Measurements from ENCODE around the gene PRSS16.
"Not testable (repeated sequence)": the region's sequence is repeated elsewhere in the genome, so short reads cannot be mapped to it uniquely, and the experiment has no call there.

Gene PRSS16

GRCh38 chr6:27247133-27247836, at the start of gene PRSS16:
TSS of gene PRSS16 (plus strand) at chr6:27247701. CDS start at chr6:27247738, 37 bp downstream.
- DNase-seq (ENCODE audit: low read depth, low spot score), result no peak

GRCh38 chr6:27205375-27206278, 41.9 kb upstream of the PRSS16 start:
- peak; percentile 78 for DNase-seq (ENCODE audit: low read depth, low spot score)

- DNase-seq (ENCODE audit: low read depth, low spot score), result no peak
These were observed 40.7 kb upstream of the PRSS16 start for GRCh38 chr6:27206806-27207205.

GRCh38 chr6:27208042-27208441, 39.5 kb upstream of the PRSS16 start:
- no peak for DNase-seq (ENCODE audit: low read depth, low spot score)

- DNase-seq (ENCODE audit: low read depth, low spot score), result no peak
These were observed 38.3 kb upstream of the PRSS16 start for GRCh38 chr6:27209196-27209595.

DNA sequence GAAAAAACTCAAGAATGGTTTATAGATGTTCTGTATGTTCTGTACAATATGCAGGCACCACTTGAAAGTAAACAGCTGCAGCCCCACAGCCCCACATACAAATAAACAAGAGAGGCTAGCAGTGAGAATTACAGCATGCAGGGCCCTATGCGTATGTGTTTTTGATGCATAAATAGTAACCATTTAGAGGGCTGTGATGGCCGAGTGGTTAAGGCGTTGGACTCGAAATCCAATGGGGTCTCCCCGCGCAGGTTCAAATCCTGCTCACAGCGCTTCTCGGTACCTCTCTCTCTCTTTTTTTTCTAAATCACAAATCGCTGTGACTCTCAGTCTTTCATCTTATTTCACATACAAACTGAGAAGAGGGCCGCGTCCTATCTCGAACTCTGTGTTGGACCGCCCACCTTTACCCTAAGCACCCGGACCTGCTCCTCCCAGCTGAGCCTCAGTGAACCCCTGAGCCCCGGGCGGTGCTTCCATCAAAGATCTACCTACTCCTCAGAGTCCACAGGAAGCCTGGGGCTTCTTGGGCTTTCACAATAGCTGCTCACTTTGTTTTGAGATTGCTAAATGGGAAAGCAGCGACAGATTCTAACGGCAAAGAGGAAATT, 37.7 kb upstream of the PRSS16 start:
- peak; percentile 21 for DNase-seq (ENCODE audit: low read depth, low spot score)

GRCh38 chr6:27213091-27213517, 34.4 kb upstream of the PRSS16 start:
- DNase-seq (ENCODE audit: low read depth, low spot score), result peak; percentile 18

DNA sequence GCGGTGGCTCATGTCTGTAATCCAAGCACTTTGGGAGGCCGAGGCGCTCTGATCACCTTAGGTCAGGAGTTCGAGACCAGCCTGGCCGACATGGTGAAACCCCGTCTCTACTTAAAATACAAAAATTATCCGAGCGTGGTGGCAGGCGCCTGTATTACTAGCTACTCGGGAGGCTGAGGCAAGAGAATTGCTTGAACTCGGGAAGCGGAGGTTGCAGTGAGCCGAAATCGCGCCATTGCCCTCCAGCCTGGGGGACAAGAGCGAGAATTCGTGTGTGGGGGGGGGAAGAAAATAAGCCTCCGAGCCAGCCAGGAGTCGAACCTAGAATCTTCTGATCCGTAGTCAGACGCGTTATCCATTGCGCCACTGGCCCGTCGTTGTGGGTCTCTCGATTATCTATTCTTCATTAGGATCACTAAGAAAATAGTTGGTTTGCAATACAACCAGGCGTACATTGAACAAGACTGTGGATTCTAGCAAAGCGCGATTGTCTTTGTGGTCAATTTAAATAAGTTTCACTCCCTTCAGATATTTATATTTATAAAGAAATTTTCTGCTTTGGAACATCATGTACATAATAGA, 33.9 kb upstream of the PRSS16 start:
- DNase-seq (ENCODE audit: low read depth, low spot score), result peak; percentile 94

DNA sequence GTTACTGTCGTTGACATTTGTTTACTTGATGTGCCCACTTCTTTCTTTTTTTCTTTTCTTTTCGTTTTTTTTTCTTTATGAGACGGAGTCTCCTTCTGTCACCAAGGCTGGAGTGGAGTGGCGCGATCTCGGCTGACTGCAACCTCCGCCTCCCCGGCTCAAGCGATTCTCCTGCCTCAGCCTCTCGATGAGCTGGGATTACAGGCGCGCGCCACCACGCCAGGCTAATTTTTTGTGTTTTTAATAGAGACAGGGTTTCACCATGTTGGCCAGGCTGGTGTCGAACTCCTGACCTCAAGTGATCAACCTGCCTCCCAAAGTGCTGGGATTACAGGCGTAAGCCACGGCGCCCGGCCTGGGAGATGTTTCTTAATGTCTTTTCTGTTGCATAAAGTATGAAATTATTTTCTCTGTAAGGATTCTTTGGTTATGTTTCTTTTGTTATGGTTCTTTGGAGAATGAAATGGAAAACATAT, 33.3 kb upstream of the PRSS16 start:
- DNase-seq (ENCODE audit: low read depth, low spot score), result peak; percentile 63

DNA sequence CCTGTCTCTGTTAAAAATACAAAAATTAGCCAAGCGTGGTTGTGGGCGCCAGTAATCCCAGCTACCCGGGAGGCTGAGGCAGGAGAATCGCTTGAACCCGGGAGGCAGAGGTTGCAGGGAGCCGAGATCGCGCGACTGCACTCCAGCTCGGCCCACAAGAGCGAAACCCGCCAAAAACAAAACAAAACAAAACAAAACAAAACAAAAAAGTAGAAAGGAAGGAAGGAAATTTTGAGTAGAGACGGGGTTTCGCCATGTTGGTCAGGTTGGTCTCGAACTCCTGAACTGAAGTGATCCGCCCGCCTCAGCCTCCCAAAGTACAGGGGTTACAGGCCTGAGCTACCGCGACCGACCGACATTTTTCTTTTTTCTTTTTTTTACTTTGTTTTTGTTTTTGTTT, 30.6 kb upstream of the PRSS16 start:
- DNase-seq (ENCODE audit: low read depth, low spot score), result no peak

DNA sequence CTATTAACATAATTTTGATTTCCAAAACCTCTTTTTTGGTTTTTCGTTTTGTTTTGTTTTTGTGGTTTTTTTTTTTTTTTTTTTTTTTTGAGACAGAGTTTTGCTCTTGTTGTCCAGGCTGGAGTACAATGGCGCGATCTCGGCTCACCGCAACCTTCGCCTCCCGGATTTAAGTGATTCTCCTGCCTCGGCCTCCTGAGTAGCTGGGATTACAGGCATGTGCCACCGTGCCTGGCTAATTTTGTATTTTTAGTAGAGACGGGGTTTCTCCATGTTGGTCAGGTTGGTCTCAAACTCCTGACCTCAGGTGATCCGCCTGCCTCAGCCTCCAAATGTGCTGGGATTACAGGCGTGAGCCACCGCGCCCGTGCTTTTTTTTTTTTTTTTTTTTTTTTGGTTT, 24.5 kb upstream of the PRSS16 start:
- DNase-seq (ENCODE audit: low read depth, low spot score), result not testable (repeated sequence)

DNA sequence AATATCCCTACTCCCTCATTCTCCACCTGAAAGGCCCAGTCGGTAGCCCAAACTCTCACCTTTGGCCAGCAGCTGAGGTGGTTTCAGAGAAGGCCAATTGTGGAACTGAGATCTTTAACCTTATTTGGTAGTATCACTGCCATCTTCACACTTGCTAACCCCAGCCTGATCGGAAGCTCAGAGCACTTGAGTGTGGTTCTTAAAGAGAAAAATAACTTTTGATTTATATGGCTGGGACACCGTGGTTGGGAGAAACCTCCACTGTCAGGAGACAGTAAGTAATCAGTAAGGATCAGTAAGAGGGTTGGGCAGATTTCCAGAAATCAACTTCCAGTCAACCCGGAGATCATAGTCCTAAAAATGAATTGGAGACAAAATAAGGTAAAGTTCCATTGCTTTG, 22.8 kb upstream of the PRSS16 start:
- DNase-seq (ENCODE audit: low read depth, low spot score), result no peak

DNA sequence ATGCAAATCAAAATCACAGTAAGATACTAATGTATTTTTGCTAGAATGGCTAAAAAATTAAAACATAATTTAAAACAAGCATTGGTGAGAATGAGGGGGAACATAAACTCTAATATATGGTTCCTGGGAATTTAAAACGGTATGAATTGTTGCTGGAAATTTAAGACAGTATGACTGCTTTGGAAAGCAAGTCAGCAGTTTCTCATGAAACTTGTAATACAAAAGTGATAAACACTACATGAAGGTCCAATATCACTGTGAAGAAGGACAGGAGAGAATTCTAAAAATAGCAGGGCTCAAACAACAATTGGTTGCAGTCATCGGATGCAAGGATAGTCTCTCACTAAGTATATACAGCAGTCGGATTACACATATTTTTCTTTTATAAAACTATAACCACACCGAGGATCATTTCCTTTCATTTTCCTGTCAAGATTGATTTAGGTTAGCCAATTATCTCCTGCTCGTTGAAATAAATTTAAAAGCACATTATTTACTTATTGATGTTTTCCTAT, 18.5 kb upstream of the PRSS16 start:
- no peak for DNase-seq (ENCODE audit: low read depth, low spot score)

- DNase-seq (ENCODE audit: low read depth, low spot score), result no peak
These were observed 16.8 kb upstream of the PRSS16 start for GRCh38 chr6:27230758-27231111.

DNA sequence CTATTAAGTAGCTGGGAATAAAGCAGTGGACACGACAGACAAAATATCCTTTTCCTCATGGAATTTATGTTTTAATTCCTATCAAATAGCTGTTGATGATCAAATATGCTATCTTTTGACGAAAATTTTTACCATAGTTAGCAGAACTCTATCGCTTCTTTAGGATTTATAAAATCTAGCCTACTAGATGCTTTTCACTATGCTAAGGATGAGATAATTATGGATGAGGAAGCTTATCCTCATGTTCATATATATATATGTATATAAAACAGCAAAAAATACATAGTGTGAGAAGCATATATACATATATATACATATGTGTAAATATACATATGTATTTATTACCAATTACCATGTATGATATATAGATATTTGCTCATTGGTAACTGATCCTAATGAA, 12.9 kb upstream of the PRSS16 start:
- DNase-seq (ENCODE audit: low read depth, low spot score), result no peak

GRCh38 chr6:27237089-27237803, 10.3 kb upstream of the PRSS16 start:
- DNase-seq (ENCODE audit: low read depth, low spot score), result peak; percentile 84

DNA sequence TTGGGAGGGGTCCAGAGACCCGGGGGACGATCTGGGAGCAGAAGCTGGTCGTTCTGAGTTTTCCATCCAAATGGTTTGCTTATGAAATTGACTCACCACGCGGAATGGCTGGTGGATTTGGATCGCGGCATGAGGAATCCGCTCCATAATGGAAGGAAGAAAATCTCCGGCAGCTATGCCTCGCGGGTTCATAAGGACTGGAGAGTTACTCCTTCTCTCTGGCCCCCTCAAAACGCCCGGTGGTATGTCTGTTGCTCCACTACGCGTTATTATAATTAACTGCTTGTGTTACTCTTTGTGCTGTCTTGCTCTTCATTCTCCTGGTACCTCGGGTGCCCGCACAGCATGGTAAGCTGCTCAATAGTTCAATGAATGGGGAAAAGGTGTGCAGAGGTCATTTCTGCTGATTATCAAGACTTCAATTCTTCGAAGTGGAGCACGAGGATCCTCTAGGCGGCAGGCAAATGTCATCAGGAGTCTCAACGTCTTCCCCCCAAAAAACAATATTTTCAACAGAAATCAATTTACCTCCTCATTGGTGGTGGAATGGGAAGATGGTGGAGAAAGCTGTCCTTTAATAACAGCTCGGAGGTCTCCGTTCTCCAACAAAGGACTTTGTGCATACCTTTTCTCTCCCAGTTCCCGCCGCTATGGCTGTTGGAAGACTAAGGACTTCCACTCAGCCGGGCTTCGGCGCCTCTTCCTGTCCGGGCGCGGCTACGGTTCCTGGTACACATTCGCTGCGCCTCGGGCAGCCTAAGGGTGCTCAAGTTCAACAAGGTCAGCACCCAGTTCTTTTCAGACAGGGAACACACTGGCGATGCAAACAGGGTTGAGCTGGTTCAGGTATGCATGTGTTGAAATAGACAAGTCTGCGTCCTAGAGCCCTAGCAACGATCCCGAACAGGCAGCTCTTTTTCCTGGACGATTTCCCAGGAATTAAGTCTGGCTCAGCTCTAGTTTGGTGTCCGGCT, 9.2 kb upstream of the PRSS16 start:
- peak; percentile 75 for DNase-seq (ENCODE audit: low read depth, low spot score)

GRCh38 chr6:27239258-27239657, 8.2 kb upstream of the PRSS16 start:
- DNase-seq (ENCODE audit: low read depth, low spot score), result no peak

DNA sequence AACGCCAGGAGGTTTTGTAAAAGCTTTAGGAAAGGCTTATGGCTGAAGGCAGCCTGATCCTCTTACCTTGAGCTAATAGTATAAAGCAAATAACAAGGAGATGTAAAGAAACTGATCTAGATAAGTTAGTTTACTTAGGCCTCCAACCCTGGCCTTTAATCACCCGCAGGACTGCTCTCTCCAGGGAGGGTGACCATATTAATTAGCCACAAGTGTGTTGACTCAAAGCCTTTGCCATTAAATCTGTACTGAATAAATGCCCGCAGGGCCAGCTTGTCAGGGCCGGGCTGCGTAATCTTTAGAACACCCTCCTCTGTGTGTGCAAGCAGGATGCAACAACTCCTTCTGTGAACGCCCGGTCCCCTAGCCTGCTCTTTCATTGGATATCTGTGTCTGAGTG, 6.1 kb upstream of the PRSS16 start:
- DNase-seq (ENCODE audit: low read depth, low spot score), result no peak
